ENCODE measurements around the gene E4F1. TPM values are rescaled to one million over a fixed set of nuclear protein-coding genes. Genes with fewer than 3 reads are reported as not detected.

Gene E4F1
- total and polyA plus RNA-seq, 8 donors, result 8.7 to 48.4 (median 9.9) TPM

DNA sequence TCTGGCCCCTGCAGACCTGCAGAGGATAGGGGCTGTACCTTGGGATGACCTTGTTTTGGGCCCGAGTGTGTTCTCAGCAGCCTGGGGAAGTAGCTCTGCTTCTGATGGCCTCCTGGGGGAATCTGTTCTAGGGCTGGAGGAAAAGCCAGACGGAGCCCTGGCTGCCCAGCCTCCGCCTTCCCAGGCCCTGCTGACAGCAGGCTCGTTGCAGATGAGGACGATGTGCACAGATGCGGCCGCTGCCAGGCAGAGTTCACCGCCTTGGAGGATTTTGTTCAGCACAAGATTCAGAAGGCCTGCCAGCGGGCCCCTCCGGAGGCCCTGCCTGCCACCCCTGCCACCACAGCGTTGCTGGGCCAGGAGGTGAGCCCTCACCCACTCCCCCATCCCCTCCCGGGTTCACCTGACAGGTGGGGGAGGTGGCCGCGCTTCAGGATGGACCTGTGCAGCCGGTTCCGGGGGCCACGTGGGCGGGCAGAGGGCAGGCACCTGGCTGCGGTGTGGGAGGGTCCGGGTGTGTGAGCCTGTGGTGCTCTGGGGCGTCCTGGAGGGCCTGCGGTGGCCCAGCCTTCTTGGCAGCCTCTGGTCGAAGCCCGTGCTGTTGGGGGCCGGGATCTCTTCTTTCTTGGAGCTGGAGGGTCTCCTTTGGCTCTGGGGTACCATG, 4.9 kb downstream of the E4F1 start:
- WGBS, 2 donors, result 87 to 89% methylated on average over 25 of the region's 25 CpGs
- no peak overlapping the region for H3K27ac ChIP-seq

GRCh38 chr16:2229091-2229490, 5.7 kb downstream of the E4F1 start:
- H3K27me3 ChIP-seq, result no peaks in the 10 kb centered on the region
- intact Hi-C loops (cut with DNase I), result no loop called here
- peaks cover 6 to 11% (median 10%) of the 10 kb centered on the region in 3 donors for H3K4me1 ChIP-seq
- TF ChIP-seq, protein P1, sequence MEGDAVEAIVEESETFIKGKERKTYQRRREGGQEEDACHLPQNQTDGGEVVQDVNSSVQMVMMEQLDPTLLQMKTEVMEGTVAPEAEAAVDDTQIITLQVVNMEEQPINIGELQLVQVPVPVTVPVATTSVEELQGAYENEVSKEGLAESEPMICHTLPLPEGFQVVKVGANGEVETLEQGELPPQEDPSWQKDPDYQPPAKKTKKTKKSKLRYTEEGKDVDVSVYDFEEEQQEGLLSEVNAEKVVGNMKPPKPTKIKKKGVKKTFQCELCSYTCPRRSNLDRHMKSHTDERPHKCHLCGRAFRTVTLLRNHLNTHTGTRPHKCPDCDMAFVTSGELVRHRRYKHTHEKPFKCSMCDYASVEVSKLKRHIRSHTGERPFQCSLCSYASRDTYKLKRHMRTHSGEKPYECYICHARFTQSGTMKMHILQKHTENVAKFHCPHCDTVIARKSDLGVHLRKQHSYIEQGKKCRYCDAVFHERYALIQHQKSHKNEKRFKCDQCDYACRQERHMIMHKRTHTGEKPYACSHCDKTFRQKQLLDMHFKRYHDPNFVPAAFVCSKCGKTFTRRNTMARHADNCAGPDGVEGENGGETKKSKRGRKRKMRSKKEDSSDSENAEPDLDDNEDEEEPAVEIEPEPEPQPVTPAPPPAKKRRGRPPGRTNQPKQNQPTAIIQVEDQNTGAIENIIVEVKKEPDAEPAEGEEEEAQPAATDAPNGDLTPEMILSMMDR (IDR thresholded peaks at IDR 0.05), result no peak
- FAIRE-seq (no peak), DNase-seq (peak in 1 of 6 donors; percentile 66), ATAC-seq (no peak)
- peaks cover 4 to 38% (median 22%) of the 10 kb centered on the region in 3 donors for H3K36me3 ChIP-seq
- H3K9me3 ChIP-seq, result no peaks in the 10 kb centered on the region
- WGBS, 2 donors, result 86 to 92% methylated on average over 11 to 12 of the region's 12 CpGs
- H3K4me3 ChIP-seq, result no peak overlapping the region
- no peak overlapping the region for H3K27ac ChIP-seq

More for the DNA sequence above, 4.9 kb downstream of the E4F1 start:
- ATAC-seq, result no peak
- no peaks in the 10 kb centered on the region for H3K27me3 ChIP-seq
- H3K36me3 ChIP-seq, result peaks cover 0 to 32% (median 15%) of the 10 kb centered on the region in 3 donors
- H3K9me3 ChIP-seq, result no peaks in the 10 kb centered on the region
- H3K4me1 ChIP-seq, result peaks cover 6 to 11% (median 10%) of the 10 kb centered on the region in 3 donors
- no peak for FAIRE-seq
- H3K4me3 ChIP-seq, result no peak overlapping the region
- DNase-seq, result peak in 1 of 6 donors; percentile 63
- intact Hi-C loops (cut with DNase I), result no loop called here
- TF ChIP-seq, protein P1 (IDR thresholded peaks at IDR 0.05), result no peak

GRCh38 chr16:2229632-2230250, 6.3 kb downstream of the E4F1 start:
- Histone ChIP-seq H3K4me1 (peaks cover 4 to 7% (median 5%) of the 10 kb centered on the region in 3 donors), H3K36me3 (peaks cover 4 to 44% (median 26%) of the 10 kb centered on the region in 3 donors)
- WGBS, 2 donors, result 90 to 91% methylated on average over 22 to 23 of the region's 23 CpGs

DNA sequence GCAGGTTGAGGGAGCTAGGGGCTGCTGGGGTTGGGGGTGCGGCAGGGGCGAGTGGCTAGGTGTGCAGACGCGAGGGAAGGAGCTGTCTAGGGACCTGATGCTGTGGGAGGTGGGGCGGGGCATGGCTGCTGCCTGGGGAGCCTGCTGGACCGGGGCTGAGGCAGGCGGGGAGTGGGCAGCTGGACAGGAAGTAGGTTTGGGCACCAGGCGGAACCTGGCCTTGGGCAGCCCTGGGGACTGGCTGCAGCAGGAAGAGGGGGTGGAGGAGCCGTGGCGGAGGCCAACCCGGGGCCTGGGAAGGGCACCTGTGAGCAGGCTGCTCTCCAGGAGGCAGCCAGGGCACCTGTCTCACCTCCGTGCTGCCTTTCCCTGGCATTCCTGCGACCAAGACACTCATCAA, 7.0 kb downstream of the E4F1 start:
- peaks cover 4 to 50% (median 31%) of the 10 kb centered on the region in 3 donors for H3K36me3 ChIP-seq
- H3K4me3 ChIP-seq, result no peak overlapping the region
- peaks cover 0 to 3% (median 0%) of the 10 kb centered on the region in 3 donors for H3K4me1 ChIP-seq
- 79 to 85% methylated on average over 13 of the region's 13 CpGs for WGBS, 2 donors
- ATAC-seq, result peak in 1 of 4 donors; percentile 17
- no peaks in the 10 kb centered on the region for H3K9me3 ChIP-seq
- intact Hi-C loops (cut with DNase I), result no loop called here
- H3K27ac ChIP-seq, result no peak overlapping the region
- no peak for FAIRE-seq
- no peaks in the 10 kb centered on the region for H3K27me3 ChIP-seq
- peak in 1 of 6 donors; percentile 79 for DNase-seq
- TF ChIP-seq, protein P1 (IDR thresholded peaks at IDR 0.05), result no peak

More at GRCh38 chr16:2229632-2230250, 6.3 kb downstream of the E4F1 start:
- no peak for ATAC-seq
- Histone ChIP-seq H3K27ac (no peak overlapping the region), H3K27me3 (no peaks in the 10 kb centered on the region), H3K4me3 (no peak overlapping the region), H3K9me3 (no peaks in the 10 kb centered on the region)
- FAIRE-seq, result no peak
- peak in 1 of 6 donors; percentile 68 for DNase-seq
- TF ChIP-seq, protein P1 (IDR thresholded peaks at IDR 0.05), result no peak
- intact Hi-C loops (cut with DNase I), result no loop called here

Data from pancreas (tissue), 10 donors.